B cell (primary cell): ENCODE data around the gene TMEM125. TPM values are rescaled to one million over a fixed set of nuclear protein-coding genes. Genes with fewer than 3 reads are reported as not detected.

Experiments
- ATAC-seq: fragments of 200-7000 bp; cut with Tn5 transposase; one replicate; pipeline ENCODE4 v1.10.0; 2021; ENCODE audit warnings: low read depth, mild to moderate bottlenecking, moderate number of reproducible peaks, moderate library complexity
- CTCF ChIA-PET: fragments of 350-600 bp; sonication (Branson Sonifier 250); formaldehyde crosslinking; loops from one replicate; lab custom pipeline; 2021; ENCODE audit warnings: antibody characterized with exemption, inconsistent platforms; lab: Charles Lee
- POLR2A ChIA-PET: fragments of 350-600 bp; sonication (Branson Sonifier 250); formaldehyde crosslinking; loops from one replicate; lab custom pipeline; 2021; ENCODE audit warnings: antibody characterized with exemption; lab: Charles Lee
- DNase-seq: peaks from one replicate; pipeline ENCODE4 v3.0.0; 2013
- H2AFZ ChIP-seq: 2 replicates; pipeline ENCODE4 v1.6.1; 2012; ENCODE audit warnings: mild to moderate bottlenecking, low read depth, low read length; ENCODE audit not compliant: insufficient read depth, poor library complexity, severe bottlenecking
- H3K27ac ChIP-seq, 2 donors: 1 replicate in 1 of 2; 2 replicates in 1 of 2; pipeline ENCODE4 v1.5.1; 2012 to 2013; ENCODE audit warnings: low read length in 2 of 2, mild to moderate bottlenecking in 2 of 2, moderate library complexity in 1 of 2
- H3K27me3 ChIP-seq, 4 experiments: fragments of 200-600 bp in 1 of 4; sonication (generic) in 1 of 4; replicated peaks in 1 of 4; 1 replicate in 2 of 4; 2 replicates in 2 of 4; pipeline versions ENCODE4 v1.6.1 to v1.7.0; 2013 to 2016; ENCODE audit warnings: low read length in 3 of 4, mild to moderate bottlenecking in 2 of 4, mixed read lengths in 1 of 4, moderate library complexity in 1 of 4; ENCODE audit not compliant: insufficient read depth in 4 of 4, control insufficient read depth in 3 of 4; ENCODE audit errors: control extremely low read depth in 1 of 4
- H3K36me3 ChIP-seq, 2 experiments: replicated peaks in 1 of 2; 1 replicate in 1 of 2; 2 replicates in 1 of 2; pipeline versions ENCODE4 v1.6.1 to v1.7.1; 2013; ENCODE audit warnings: low read length in 1 of 2; ENCODE audit not compliant: insufficient read depth in 2 of 2, control insufficient read depth in 1 of 2; ENCODE audit errors: control extremely low read depth in 1 of 2, extremely low read depth in 1 of 2
- H3K4me1 ChIP-seq, 2 donors: fragments of 200-600 bp in 1 of 2; sonication (generic) in 1 of 2; 1 replicate in 1 of 2; 2 replicates in 1 of 2; pipeline versions ENCODE4 v1.5.1 to v1.6.1; 2013 to 2017; ENCODE audit warnings: low read length in 2 of 2; ENCODE audit not compliant: control insufficient read depth in 2 of 2, insufficient read depth in 2 of 2
- H3K4me2 ChIP-seq: replicated peaks from 2 replicates; pipeline ENCODE3; 2012; ENCODE audit warnings: mild to moderate bottlenecking, low read depth, low read length; ENCODE audit not compliant: poor library complexity, severe bottlenecking
- H3K4me3 ChIP-seq, 5 experiments: fragments of 200-600 bp in 1 of 5; sonication (generic) in 1 of 5; 1 replicate in 3 of 5; 2 replicates in 2 of 5; pipeline versions ENCODE4 v1.5.1 to v1.7.0; 2011 to 2016; ENCODE audit warnings: low read length in 4 of 5, mild to moderate bottlenecking in 4 of 5, low read depth in 2 of 5, control low read depth in 1 of 5, moderate library complexity in 1 of 5; ENCODE audit not compliant: insufficient read depth in 1 of 5; ENCODE audit errors: control extremely low read depth in 1 of 5, extremely low read depth in 1 of 5
- H3K79me2 ChIP-seq: fragments of 200-600 bp; sonication (generic); one replicate; pipeline ENCODE4 v1.6.0; 2016; ENCODE audit warnings: low read length; ENCODE audit not compliant: control insufficient read depth, insufficient read depth
- H3K9ac ChIP-seq: fragments of 200-600 bp; sonication (generic); 2 replicates; pipeline ENCODE4 v1.6.1; 2017; ENCODE audit warnings: mild to moderate bottlenecking, low read length, moderate library complexity
- H3K9me3 ChIP-seq, 3 donors: one replicate each; pipeline versions ENCODE4 v1.6.1 to v1.7.1; 2013; ENCODE audit warnings: low read length in 2 of 3; ENCODE audit not compliant: control insufficient read depth in 2 of 3, insufficient read depth in 1 of 3; ENCODE audit errors: control extremely low read depth in 1 of 3
- H4K20me1 ChIP-seq: 2 replicates; pipeline ENCODE4 v1.6.0; 2012; ENCODE audit warnings: mild to moderate bottlenecking, low read length; ENCODE audit not compliant: insufficient read depth, control insufficient read depth, poor library complexity, severe bottlenecking
- H3K27ac Mint-ChIP-seq: one replicate; pipeline ENCODE4 v1.8.0; 2021; ENCODE audit warnings: mixed read lengths
- H3K27me3 Mint-ChIP-seq: one replicate; pipeline ENCODE4 v1.8.0; 2021; ENCODE audit warnings: mixed read lengths
- H3K4me1 Mint-ChIP-seq: one replicate; pipeline ENCODE4 v1.8.0; 2021; ENCODE audit warnings: mixed read lengths
- H3K4me3 Mint-ChIP-seq: one replicate; pipeline ENCODE4 v1.8.0; 2021; ENCODE audit warnings: mixed read lengths
- H3K9me3 Mint-ChIP-seq: one replicate; pipeline ENCODE4 v1.8.0; 2022; ENCODE audit warnings: mixed read lengths; ENCODE audit not compliant: insufficient read depth
- CTCF ChIP-seq: fragments of 200-600 bp; IDR thresholded peaks from one replicate; pipeline ENCODE4 v1.8.0; 2022; ENCODE audit warnings: antibody characterized with exemption, mild to moderate bottlenecking
- EZH2 ChIP-seq: IDR thresholded peaks from 2 replicates; pipeline ENCODE4 v1.6.1; 2012; ENCODE audit warnings: borderline replicate concordance, low read depth, mild to moderate bottlenecking, moderate library complexity, low read length; ENCODE audit not compliant: insufficient read depth, poor library complexity, severe bottlenecking
- WGBS: methylation state at CpG from one replicate; pipeline ENCODE4 v1.1.5; 2013; ENCODE audit warnings: missing lambda C conversion rate; ENCODE audit not compliant: insufficient coverage; 5-methylcytosine and 5-hydroxymethylcytosine counted together
- intact Hi-C: fragments of 100-400 bp; cut with micrococcal nuclease; formaldehyde crosslinking; loops from one replicate; pipeline ENCODE4 v1.10.0; 2022
- polyA plus RNA-seq: library from polyadenylated mRNA; depleted of rRNA; stranded (reverse); fragments of >200 nt; gene quantifications from 2 replicates; pipeline ENCODE4 v1.2.3, GENCODE V29; 2012
- total RNA-seq, 2 donors: library from RNA; stranded (reverse); fragments of 120-200 nt in 1 of 2; gene quantifications; 1 replicate in 1 of 2; 2 replicates in 1 of 2; pipeline versions ENCODE4 v1.2.3 to v1.2.4, GENCODE V29; 2013 to 2022

The TMEM125 gene
- total and polyA plus RNA-seq, 2 donors (not counting 1 experiment from before 2014, with no cell fraction given), result not detected

- WGBS, result 97% methylated on average over 7 of the region's 9 CpGs
Measured at GRCh38 chr1:43307458-43308158, 37.8 kb downstream of the TMEM125 start.

More at GRCh38 chr1:43307458-43308158, 37.8 kb downstream of the TMEM125 start:
- Histone ChIP-seq H2AFZ (no peak overlapping the region), H3K36me3 (no peaks in the 10 kb centered on the region), H3K79me2 (no peaks in the 10 kb centered on the region), H3K4me1 (no peaks in the 10 kb centered on the region), H4K20me1 (no peaks in the 10 kb centered on the region), H3K9me3 (no peaks in the 10 kb centered on the region), H3K27me3 (peaks cover 0 to 3% (median 0%) of the 10 kb centered on the region in 4 experiments), H3K27ac (no peak overlapping the region), H3K4me3 (no peak overlapping the region), H3K9ac (no peak overlapping the region), H3K4me2 (no peak overlapping the region)
- Mint-ChIP-seq H3K27me3 (peaks cover 13% of the 10 kb centered on the region), H3K4me1 (no peaks in the 10 kb centered on the region), H3K27ac (no peak overlapping the region), H3K9me3 (no peaks in the 10 kb centered on the region), H3K4me3 (no peak overlapping the region)
- TF ChIP-seq CTCF, result no peak
- TF ChIP-seq EZH2, result no peak
- CTCF ChIA-PET, result no interaction called here
- POLR2A ChIA-PET, result no interaction called here
- DNase-seq (no peak), ATAC-seq (no peak)
- intact Hi-C loops, result no loop called here
